Neural cell (in vitro differentiated cells): ENCODE results near the gene UBE2QL1.

Source experiments
- CTCF ChIP-seq: fragments of 450-650 bp; IDR thresholded peaks from 2 replicates; pipeline ENCODE4 v1.5.1; 2014; ENCODE audit warnings: antibody characterized with exemption, mild to moderate bottlenecking, moderate library complexity; ENCODE audit not compliant: poor library complexity, severe bottlenecking
- EP300 ChIP-seq: fragments of 450-650 bp; conservative IDR thresholded peaks from 2 replicates; pipeline ENCODE4 v1.6.1; 2014; ENCODE audit warnings: antibody characterized with exemption, mild to moderate bottlenecking, moderate library complexity; ENCODE audit not compliant: poor library complexity, severe bottlenecking
- EZH2 ChIP-seq: fragments of 200-600, 300-800 bp; shearing (Covaris generic), sonication (generic); IDR thresholded peaks from 2 replicates; pipeline ENCODE4 v1.6.1; 2014; ENCODE audit warnings: antibody characterized with exemption, low read length, borderline replicate concordance, mild to moderate bottlenecking; ENCODE audit not compliant: insufficient read depth, poor library complexity, severe bottlenecking
- MXI1 ChIP-seq: fragments of 450-650 bp; conservative IDR thresholded peaks from 2 replicates; pipeline ENCODE4 v1.6.1; 2014; ENCODE audit warnings: antibody characterized with exemption, mild to moderate bottlenecking; ENCODE audit not compliant: poor library complexity, severe bottlenecking
- POLR2AphosphoS5 ChIP-seq: IDR thresholded peaks from 2 replicates; pipeline ENCODE4 v1.6.1; 2012
- REST ChIP-seq: IDR thresholded peaks from 2 replicates; pipeline ENCODE4 v1.6.1; 2012; ENCODE audit warnings: borderline replicate concordance
- SMC3 ChIP-seq: fragments of 450-650 bp; conservative IDR thresholded peaks from 2 replicates; pipeline ENCODE4 v1.6.1; 2014; ENCODE audit warnings: antibody characterized with exemption, mild to moderate bottlenecking, moderate library complexity; ENCODE audit not compliant: poor library complexity

GRCh38 chr5:6522331-6522730 lies 73.7 kb downstream of the UBE2QL1 start:
- no peak for TF ChIP-seq CTCF
- TF ChIP-seq EP300: no peak
- TF ChIP-seq EZH2: no peak
- no peak for TF ChIP-seq POLR2AphosphoS5
- no peak for TF ChIP-seq SMC3
- TF ChIP-seq REST: no peak
- TF ChIP-seq MXI1: no peak
